Stimulated activated naive CD4-positive, alpha-beta T cell treated with Interleukin-2 at 50 U/mL for 16 hours (primary cell): ENCODE measurements around the gene SCAPER.
"Not testable (repeated sequence)": the region's sequence is repeated elsewhere in the genome, so short reads cannot be mapped to it uniquely, and the experiment has no call there.

Source experiments
- DNase-seq: peaks from one replicate; lab custom pipeline; 2025; lab: John Stamatoyannopoulos, UW

SCAPER gene

GRCh38 chr15:76313175-76313567 is 592.0 kb downstream of the SCAPER start:
- not testable (repeated sequence) for DNase-seq

DNA sequence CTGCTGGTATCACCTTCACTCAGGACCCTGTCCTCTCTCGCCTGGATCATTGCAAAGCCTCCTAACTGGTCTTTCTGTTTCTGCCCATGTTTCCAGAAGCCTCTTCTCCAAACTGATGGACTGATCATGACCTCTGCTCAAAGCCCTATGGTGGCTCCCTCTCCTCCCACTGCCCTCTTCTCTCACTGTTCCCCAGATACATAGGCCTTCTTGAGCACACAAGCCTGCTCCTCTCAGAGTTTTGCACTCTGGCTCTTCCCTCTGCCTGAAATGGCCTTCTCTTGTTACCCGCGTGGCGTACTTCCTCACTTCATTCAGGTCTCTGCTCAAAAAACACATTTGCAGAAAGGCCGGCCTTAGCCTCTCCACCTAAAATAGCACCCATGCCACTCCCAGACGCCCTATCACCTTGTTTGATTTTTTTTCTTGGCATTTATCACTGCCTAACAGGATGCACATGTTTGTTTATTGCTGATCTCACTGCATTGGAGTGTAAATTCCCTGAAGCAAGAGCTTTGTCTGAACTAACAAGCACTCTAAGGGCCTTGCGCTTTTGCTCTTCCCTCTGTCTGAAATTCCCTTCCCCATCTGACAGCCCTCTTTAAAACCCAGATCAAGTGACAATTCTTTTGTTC is 592.5 kb downstream of the SCAPER start:
- no peak for DNase-seq

DNA sequence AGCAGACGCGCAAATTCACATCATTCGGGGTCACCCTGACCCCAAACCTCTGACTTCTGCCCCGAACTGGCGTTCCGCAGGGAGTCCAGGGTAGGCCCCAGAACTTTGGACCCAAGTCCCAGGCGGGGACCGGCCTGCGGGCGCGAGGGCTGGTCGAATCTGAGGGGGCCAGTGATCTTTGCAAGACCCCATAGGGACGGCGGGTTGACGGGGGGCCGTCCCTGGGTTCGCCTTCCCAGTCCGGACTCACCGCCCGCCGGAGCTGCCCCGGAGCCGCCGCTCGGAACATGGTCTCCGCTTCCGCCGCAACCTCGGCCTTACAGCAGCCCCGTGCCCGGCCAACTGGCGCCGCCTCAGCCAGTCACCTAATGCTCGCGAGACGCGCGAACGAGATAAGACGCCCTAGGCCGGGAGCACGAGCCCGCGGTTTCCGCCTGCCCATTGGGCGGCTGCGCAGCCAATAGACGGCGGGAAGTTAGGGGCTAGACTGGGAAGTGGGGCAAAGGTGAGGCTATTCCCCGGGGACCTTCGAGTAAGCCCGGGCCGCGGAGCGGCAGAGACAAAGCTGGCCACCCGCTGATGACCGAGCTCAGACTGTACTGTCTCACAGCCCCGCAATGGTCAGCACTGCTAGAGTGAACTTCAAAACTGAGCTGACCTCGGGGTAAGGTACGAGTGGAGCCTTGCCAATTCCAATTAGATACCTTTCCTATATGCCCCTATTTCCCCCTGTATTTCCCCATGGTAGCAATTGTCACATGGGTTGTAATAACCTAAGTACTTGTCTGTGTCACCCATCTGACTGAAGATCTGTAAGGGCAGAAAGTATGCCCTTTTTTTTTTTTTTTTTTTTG is 593.8 kb downstream of the SCAPER start, which contains the start of gene ETFA:
Gene ETFA (minus strand): TSS at position 370 of the 854 bp plus-strand sequence. CDS start 81 bp downstream, at position 289.
- DNase-seq = peak; percentile 85

GRCh38 chr15:76310475-76311099 is 594.6 kb downstream of the SCAPER start:
- no peak for DNase-seq

DNA sequence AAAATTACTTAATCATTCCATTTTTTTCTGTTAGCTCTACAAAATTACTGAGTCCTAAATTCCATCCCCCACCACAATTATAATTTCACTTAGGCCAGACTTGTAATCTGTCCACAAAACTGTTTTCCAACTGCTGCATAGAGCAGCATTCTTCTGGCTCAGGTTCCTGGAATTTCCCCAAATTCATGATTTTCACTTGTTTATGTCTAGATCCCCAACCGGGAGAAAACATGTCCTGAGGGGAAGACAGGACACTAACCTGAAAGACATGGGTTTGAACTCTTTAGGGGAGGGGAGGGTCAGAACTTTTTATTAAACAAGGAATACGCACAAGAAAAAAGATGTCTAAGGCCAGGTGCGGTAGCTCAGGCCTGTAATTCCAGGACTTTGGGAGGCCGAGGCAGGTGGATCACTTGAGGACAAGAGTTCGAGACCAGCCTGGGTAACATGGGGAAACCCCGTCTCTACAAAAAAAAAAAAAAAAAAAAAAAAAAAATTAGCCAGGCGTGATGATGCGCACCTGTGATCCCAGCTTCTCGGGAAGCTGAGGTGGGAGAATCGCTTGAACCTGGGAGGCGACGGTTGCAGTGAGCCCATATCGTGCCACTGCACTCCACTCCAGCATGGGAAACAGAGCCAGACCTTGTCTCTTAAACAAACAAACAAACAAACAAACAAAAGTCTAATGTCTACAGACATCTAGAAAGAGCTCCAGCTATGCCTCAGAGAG is 595.4 kb downstream of the SCAPER start:
- DNase-seq = no peak

DNA sequence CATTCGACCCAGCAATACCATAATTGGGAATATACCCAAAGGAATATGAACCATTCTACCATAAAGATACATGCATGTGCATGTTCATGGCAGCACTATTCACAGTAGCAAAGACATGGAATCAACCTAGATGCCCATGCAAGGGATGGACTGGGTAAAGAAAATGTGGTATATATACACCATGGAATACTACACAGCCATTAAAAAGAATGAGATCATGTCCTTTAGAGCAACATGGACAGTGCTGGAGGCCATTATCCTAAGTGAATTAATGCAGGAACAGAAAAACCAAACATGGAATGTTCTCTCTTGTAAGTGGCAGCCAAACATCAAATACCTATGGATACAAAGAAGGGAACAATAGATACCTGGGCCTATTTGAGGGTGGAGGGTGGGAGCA is 601.2 kb downstream of the SCAPER start:
- no peak for DNase-seq

DNA sequence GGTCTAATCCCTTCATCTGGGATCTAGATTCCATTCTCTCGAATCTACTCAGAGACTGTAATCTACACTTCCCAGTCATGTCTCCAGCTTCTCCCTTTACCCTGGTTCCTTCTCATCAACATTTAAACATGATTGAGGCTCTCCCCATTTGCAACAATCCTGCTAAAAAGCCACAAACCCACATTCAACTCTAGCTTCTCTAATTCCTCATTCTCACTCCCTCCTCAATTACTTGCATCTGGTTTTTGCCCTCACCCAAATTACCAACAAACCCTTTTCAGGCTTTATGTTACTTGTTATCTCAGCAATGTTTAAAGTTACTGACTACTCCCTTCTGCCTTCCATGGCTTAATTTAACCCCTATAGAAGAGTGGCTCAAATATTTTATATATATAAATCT is 605.4 kb downstream of the SCAPER start:
- DNase-seq = no peak

GRCh38 chr15:76298986-76299385 is 606.2 kb downstream of the SCAPER start:
- DNase-seq = no peak

GRCh38 chr15:76297951-76298350 is 607.2 kb downstream of the SCAPER start:
- DNase-seq = not testable (repeated sequence)
